HCT116 (cell line): Measurements from ENCODE around the gene FOXN3.

ENCODE experiments used
- EGR1 ChIP-seq: IDR thresholded peaks from 2 replicates; pipeline ENCODE4 v1.6.1; 2012; ENCODE audit warnings: low read depth
- ELF1 ChIP-seq: IDR thresholded peaks from 2 replicates; pipeline ENCODE4 v1.6.1; 2012; ENCODE audit warnings: low read depth, borderline replicate concordance
- EZH2 ChIP-seq: fragments of 200-600 bp; sonication (generic); IDR thresholded peaks from 2 replicates; pipeline ENCODE4 v1.6.1; 2017; ENCODE audit warnings: antibody characterized with exemption, mixed run types
- EZH2phosphoT487 ChIP-seq: fragments of 200-600 bp; IDR thresholded peaks from 2 replicates; pipeline ENCODE4 v1.6.1; 2018; ENCODE audit warnings: antibody characterized with exemption, borderline replicate concordance
- FOSL1 ChIP-seq: IDR thresholded peaks from 2 replicates; pipeline ENCODE4 v1.6.1; 2012; ENCODE audit warnings: low read depth
- POLR2A ChIP-seq: IDR thresholded peaks from 2 replicates; pipeline ENCODE4 v1.7.0; 2011; ENCODE audit warnings: borderline replicate concordance; ENCODE audit not compliant: insufficient read depth, insufficient read length; ENCODE audit errors: extremely low read depth
- RAD21 ChIP-seq: IDR thresholded peaks from 2 replicates; pipeline ENCODE4 v1.6.1; 2012; ENCODE audit warnings: low read depth, mild to moderate bottlenecking
- SIN3A ChIP-seq: IDR thresholded peaks from 2 replicates; pipeline ENCODE4 v1.6.1; 2012; ENCODE audit warnings: low read depth
- SP1 ChIP-seq: IDR thresholded peaks from 2 replicates; pipeline ENCODE4 v1.6.1; 2012; ENCODE audit warnings: low read depth
- SRF ChIP-seq: IDR thresholded peaks from 2 replicates; pipeline ENCODE4 v1.6.1; 2012; ENCODE audit warnings: low read depth
- YY1 ChIP-seq: IDR thresholded peaks from 2 replicates; pipeline ENCODE4 v1.6.1; 2011; ENCODE audit warnings: low read length, low read depth, moderate library complexity, mild to moderate bottlenecking; ENCODE audit not compliant: insufficient replicate concordance; ENCODE audit errors: extremely low read depth
- ZNF274 ChIP-seq: fragments of 200-500 bp; sonication (Bioruptor generic); IDR thresholded peaks from 2 replicates; pipeline ENCODE4 v1.6.1; 2014; ENCODE audit warnings: mild to moderate bottlenecking, low read depth, low read length, inconsistent platforms
- TF ChIP-seq, protein P1 (sequence below), 3 experiments: fragments of 200-600 bp in 1 of 3; sonication (generic) in 1 of 3; IDR thresholded peaks in 2 of 3; conservative IDR thresholded peaks in 1 of 3; 2 replicates each; pipeline ENCODE4 v1.5.1; 2012 to 2017; ENCODE audit warnings: low read depth in 2 of 3, low read length in 2 of 3, antibody characterized with exemption in 1 of 3, borderline replicate concordance in 1 of 3, control low read depth in 1 of 3, mild to moderate bottlenecking in 1 of 3, mixed read lengths in 1 of 3, mixed run types in 1 of 3, moderate library complexity in 1 of 3; ENCODE audit not compliant: insufficient read depth in 1 of 3
- TF ChIP-seq, protein P2 (sequence below): IDR thresholded peaks from 2 replicates; pipeline ENCODE4 v1.6.1; 2012; ENCODE audit warnings: low read depth

DNA sequence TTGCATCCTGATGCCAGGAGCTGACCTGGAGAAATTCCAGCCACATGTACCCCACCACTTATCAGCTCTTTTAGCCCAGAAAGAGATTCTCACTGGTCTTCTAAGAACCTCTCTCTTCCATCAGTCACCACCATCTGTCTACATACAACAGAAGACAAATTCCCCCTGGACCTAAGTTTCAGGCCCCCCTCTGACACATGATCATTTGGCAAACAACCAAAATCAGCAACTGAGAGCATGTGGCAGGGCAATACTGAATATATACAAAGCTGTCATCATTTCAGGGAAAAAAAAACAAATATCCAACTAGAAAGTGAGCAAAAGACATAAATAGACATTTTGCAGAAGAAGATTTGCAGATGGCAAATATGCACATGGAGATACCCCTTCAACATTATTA is 180.2 kb downstream of the FOXN3 start:
- TF ChIP-seq RAD21 (no peak), SRF (no peak), POLR2A (no peak), FOSL1 (no peak), SP1 (no peak), EZH2 (no peak), SIN3A (no peak), ELF1 (no peak), YY1 (no peak), ZNF274 (no peak), EZH2phosphoT487 (no peak), EGR1 (no peak)
- TF ChIP-seq, protein P1, sequence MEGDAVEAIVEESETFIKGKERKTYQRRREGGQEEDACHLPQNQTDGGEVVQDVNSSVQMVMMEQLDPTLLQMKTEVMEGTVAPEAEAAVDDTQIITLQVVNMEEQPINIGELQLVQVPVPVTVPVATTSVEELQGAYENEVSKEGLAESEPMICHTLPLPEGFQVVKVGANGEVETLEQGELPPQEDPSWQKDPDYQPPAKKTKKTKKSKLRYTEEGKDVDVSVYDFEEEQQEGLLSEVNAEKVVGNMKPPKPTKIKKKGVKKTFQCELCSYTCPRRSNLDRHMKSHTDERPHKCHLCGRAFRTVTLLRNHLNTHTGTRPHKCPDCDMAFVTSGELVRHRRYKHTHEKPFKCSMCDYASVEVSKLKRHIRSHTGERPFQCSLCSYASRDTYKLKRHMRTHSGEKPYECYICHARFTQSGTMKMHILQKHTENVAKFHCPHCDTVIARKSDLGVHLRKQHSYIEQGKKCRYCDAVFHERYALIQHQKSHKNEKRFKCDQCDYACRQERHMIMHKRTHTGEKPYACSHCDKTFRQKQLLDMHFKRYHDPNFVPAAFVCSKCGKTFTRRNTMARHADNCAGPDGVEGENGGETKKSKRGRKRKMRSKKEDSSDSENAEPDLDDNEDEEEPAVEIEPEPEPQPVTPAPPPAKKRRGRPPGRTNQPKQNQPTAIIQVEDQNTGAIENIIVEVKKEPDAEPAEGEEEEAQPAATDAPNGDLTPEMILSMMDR (IDR thresholded peaks at IDR 0.05 in 2 of 3, conservative IDR thresholded peaks at IDR 0.05 in 1 of 3; ENCODE audit: borderline replicate concordance in 1 of 3, insufficient read depth in 1 of 3, low read depth in 2 of 3, low read length in 2 of 3): no peak
- TF ChIP-seq, protein P2, sequence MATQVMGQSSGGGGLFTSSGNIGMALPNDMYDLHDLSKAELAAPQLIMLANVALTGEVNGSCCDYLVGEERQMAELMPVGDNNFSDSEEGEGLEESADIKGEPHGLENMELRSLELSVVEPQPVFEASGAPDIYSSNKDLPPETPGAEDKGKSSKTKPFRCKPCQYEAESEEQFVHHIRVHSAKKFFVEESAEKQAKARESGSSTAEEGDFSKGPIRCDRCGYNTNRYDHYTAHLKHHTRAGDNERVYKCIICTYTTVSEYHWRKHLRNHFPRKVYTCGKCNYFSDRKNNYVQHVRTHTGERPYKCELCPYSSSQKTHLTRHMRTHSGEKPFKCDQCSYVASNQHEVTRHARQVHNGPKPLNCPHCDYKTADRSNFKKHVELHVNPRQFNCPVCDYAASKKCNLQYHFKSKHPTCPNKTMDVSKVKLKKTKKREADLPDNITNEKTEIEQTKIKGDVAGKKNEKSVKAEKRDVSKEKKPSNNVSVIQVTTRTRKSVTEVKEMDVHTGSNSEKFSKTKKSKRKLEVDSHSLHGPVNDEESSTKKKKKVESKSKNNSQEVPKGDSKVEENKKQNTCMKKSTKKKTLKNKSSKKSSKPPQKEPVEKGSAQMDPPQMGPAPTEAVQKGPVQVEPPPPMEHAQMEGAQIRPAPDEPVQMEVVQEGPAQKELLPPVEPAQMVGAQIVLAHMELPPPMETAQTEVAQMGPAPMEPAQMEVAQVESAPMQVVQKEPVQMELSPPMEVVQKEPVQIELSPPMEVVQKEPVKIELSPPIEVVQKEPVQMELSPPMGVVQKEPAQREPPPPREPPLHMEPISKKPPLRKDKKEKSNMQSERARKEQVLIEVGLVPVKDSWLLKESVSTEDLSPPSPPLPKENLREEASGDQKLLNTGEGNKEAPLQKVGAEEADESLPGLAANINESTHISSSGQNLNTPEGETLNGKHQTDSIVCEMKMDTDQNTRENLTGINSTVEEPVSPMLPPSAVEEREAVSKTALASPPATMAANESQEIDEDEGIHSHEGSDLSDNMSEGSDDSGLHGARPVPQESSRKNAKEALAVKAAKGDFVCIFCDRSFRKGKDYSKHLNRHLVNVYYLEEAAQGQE: no peak
